H1 (cell line): ENCODE data around the gene ADARB2. TPM values are rescaled to one million over a fixed set of nuclear protein-coding genes. Genes with fewer than 3 reads are reported as not detected.

Source experiments
- CTCF ChIA-PET: fragments of 300-600 bp; sonication (Branson Sonifier 250); formaldehyde crosslinking; loops from one replicate; lab custom pipeline; 2021; ENCODE audit not compliant: partially characterized antibody; lab: Charles Lee
- POLR2A ChIA-PET: fragments of 300-600 bp; sonication (Branson Sonifier 250); formaldehyde crosslinking; loops from one replicate; lab custom pipeline; 2021; ENCODE audit warnings: inconsistent platforms; ENCODE audit not compliant: partially characterized antibody; lab: Charles Lee
- DNase-seq, 2 experiments: peaks; one replicate each; pipeline versions ENCODE4 v3.0.0 to v3.0.0-alpha.2; 2010 to 2022; ENCODE audit warnings: low spot score in 2 of 2, low read depth in 1 of 2, mixed read lengths in 1 of 2
- FAIRE-seq: peaks from 2 replicates; lab custom pipeline; 2011; peaks lifted over from hg19 to GRCh38; lab: Jason Lieb, UNC
- H2AFZ ChIP-seq: 2 replicates; pipeline ENCODE4 v1.8.1; 2012; ENCODE audit warnings: low read length, inconsistent platforms
- H2AK5ac ChIP-seq: 2 replicates; pipeline ENCODE4 v1.6.1; 2013; ENCODE audit warnings: low read depth, low read length
- H2BK120ac ChIP-seq: replicated peaks from 2 replicates; pipeline ENCODE3; 2013; ENCODE audit warnings: low read depth, low read length, inconsistent platforms
- H2BK12ac ChIP-seq: 2 replicates; pipeline ENCODE4 v1.6.1; 2013; ENCODE audit warnings: low read depth, low read length
- H2BK15ac ChIP-seq: 2 replicates; pipeline ENCODE4 v1.6.1; 2013; ENCODE audit warnings: low read length
- H2BK20ac ChIP-seq: 2 replicates; pipeline ENCODE4 v1.6.1; 2013; ENCODE audit warnings: low read length
- H2BK5ac ChIP-seq: 2 replicates; pipeline ENCODE4 v1.6.1; 2013; ENCODE audit warnings: low read depth, low read length
- H3K14ac ChIP-seq: 2 replicates; pipeline ENCODE4 v1.6.1; 2013; ENCODE audit warnings: inconsistent platforms; ENCODE audit not compliant: insufficient read length
- H3K18ac ChIP-seq: 2 replicates; pipeline ENCODE4 v1.6.1; 2013; ENCODE audit warnings: low read length; ENCODE audit errors: extremely low read depth
- H3K23ac ChIP-seq: 2 replicates; pipeline ENCODE4 v1.6.1; 2013; ENCODE audit warnings: inconsistent platforms; ENCODE audit not compliant: insufficient read length
- H3K23me2 ChIP-seq: 2 replicates; pipeline ENCODE4 v1.6.1; 2013; ENCODE audit warnings: low read depth, low read length
- H3K27ac ChIP-seq: 2 replicates; pipeline ENCODE4 v1.6.1; 2011; ENCODE audit warnings: low read depth, low read length, inconsistent platforms
- H3K27me3 ChIP-seq, 4 experiments: replicated peaks in 1 of 4; 1 replicate in 1 of 4; 2 replicates in 3 of 4; pipeline versions ENCODE4 v1.6.1 to v1.8.1; 2011 to 2013; ENCODE audit warnings: low read length in 3 of 4, mild to moderate bottlenecking in 3 of 4, inconsistent platforms in 2 of 4, mixed read lengths in 2 of 4, moderate library complexity in 1 of 4; ENCODE audit not compliant: control insufficient read depth in 3 of 4, insufficient read depth in 3 of 4; ENCODE audit errors: extremely low read depth in 1 of 4
- H3K36me3 ChIP-seq, 4 experiments: 2 replicates each; pipeline versions ENCODE4 v1.6.1 to v1.8.1; 2011 to 2013; ENCODE audit warnings: mild to moderate bottlenecking in 4 of 4, low read length in 3 of 4, moderate library complexity in 2 of 4, control low read depth in 1 of 4, inconsistent platforms in 1 of 4; ENCODE audit not compliant: insufficient read depth in 4 of 4, control insufficient read depth in 2 of 4
- H3K4ac ChIP-seq: replicated peaks from 2 replicates; pipeline ENCODE3; 2013; ENCODE audit warnings: low read length, low read depth, mixed read lengths, inconsistent platforms; ENCODE audit not compliant: insufficient read length
- H3K4me1 ChIP-seq, 4 experiments: replicated peaks in 1 of 4; 1 replicate in 1 of 4; 2 replicates in 3 of 4; pipeline versions ENCODE4 v1.6.1 to v1.8.1; 2011 to 2013; ENCODE audit warnings: low read length in 3 of 4, inconsistent platforms in 2 of 4, mixed read lengths in 1 of 4; ENCODE audit not compliant: insufficient read depth in 4 of 4, control insufficient read depth in 3 of 4
- H3K4me2 ChIP-seq, 2 experiments: 2 replicates each; pipeline versions ENCODE4 v1.6.1 to v1.8.1; 2011 to 2013; ENCODE audit warnings: low read depth in 2 of 2, low read length in 2 of 2, control low read depth in 1 of 2, inconsistent platforms in 1 of 2, mild to moderate bottlenecking in 1 of 2; ENCODE audit not compliant: insufficient read depth in 1 of 2
- H3K4me3 ChIP-seq, 4 experiments: fragments of 200-600, 300-600 bp in 1 of 4; sonication (generic), shearing (Covaris generic), sonication (Bioruptor Twin) in 1 of 4; 2 replicates each; pipeline versions ENCODE4 v1.5.1 to v1.8.1; 2011 to 2016; ENCODE audit warnings: low read length in 4 of 4, low read depth in 3 of 4, control low read depth in 2 of 4, inconsistent platforms in 2 of 4, mild to moderate bottlenecking in 2 of 4, mixed read lengths in 1 of 4, moderate library complexity in 1 of 4; ENCODE audit not compliant: insufficient read depth in 2 of 4; ENCODE audit errors: extremely low read depth in 1 of 4
- H3K56ac ChIP-seq: replicated peaks from 2 replicates; pipeline ENCODE3; 2013; ENCODE audit warnings: low read depth, mild to moderate bottlenecking, mixed read lengths, low read length, inconsistent platforms; ENCODE audit not compliant: insufficient read length
- H3K79me1 ChIP-seq: 2 replicates; pipeline ENCODE4 v1.6.1; 2013; ENCODE audit warnings: low read depth, low read length, control low read depth
- H3K79me2 ChIP-seq, 2 experiments: 2 replicates each; pipeline versions ENCODE4 v1.6.1 to v1.8.1; 2012 to 2013; ENCODE audit warnings: low read length in 2 of 2, mild to moderate bottlenecking in 2 of 2, inconsistent platforms in 1 of 2; ENCODE audit not compliant: insufficient read depth in 2 of 2, control insufficient read depth in 1 of 2
- H3K9ac ChIP-seq, 4 experiments: replicated peaks in 1 of 4; 1 replicate in 1 of 4; 2 replicates in 3 of 4; pipeline versions ENCODE4 v1.6.1 to v1.8.1; 2011 to 2013; ENCODE audit warnings: low read depth in 3 of 4, low read length in 3 of 4, control low read depth in 2 of 4, mild to moderate bottlenecking in 2 of 4, moderate library complexity in 2 of 4, inconsistent platforms in 1 of 4; ENCODE audit errors: extremely low read depth in 1 of 4
- H3K9me3 ChIP-seq, 2 experiments: 2 replicates each; pipeline versions ENCODE4 v1.6.1 to v1.8.1; 2012 to 2013; ENCODE audit warnings: mild to moderate bottlenecking in 2 of 2, moderate library complexity in 2 of 2, control low read depth in 1 of 2, inconsistent platforms in 1 of 2, low read depth in 1 of 2, low read length in 1 of 2, mixed read lengths in 1 of 2; ENCODE audit not compliant: insufficient read depth in 2 of 2
- H4K20me1 ChIP-seq, 2 experiments: replicated peaks in 1 of 2; 2 replicates each; pipeline versions ENCODE3 to v1.8.1; 2011 to 2013; ENCODE audit warnings: inconsistent platforms in 2 of 2, low read length in 2 of 2, mild to moderate bottlenecking in 1 of 2; ENCODE audit not compliant: insufficient read depth in 2 of 2, control insufficient read depth in 1 of 2
- H4K5ac ChIP-seq: 2 replicates; pipeline ENCODE4 v1.6.1; 2013; ENCODE audit warnings: low read length, low read depth, mixed read lengths, inconsistent platforms; ENCODE audit not compliant: insufficient read length
- H4K8ac ChIP-seq: 2 replicates; pipeline ENCODE4 v1.8.0; 2013; ENCODE audit warnings: mild to moderate bottlenecking, moderate library complexity, low read length, inconsistent platforms; ENCODE audit not compliant: insufficient read depth; ENCODE audit errors: extremely low read depth
- H4K91ac ChIP-seq: replicated peaks from 2 replicates; pipeline ENCODE3; 2013; ENCODE audit warnings: low read length, mixed read lengths, inconsistent platforms; ENCODE audit not compliant: insufficient read length
- BACH1 ChIP-seq: IDR thresholded peaks from 2 replicates; pipeline ENCODE4 v1.6.1; 2012; ENCODE audit warnings: low read length, improper control_type of control experiment
- CHD1 ChIP-seq: IDR thresholded peaks from 2 replicates; pipeline ENCODE4 v1.6.1; 2012; ENCODE audit warnings: low read depth, low read length, improper control_type of control experiment
- EZH2 ChIP-seq: fragments of 200-600 bp; sonication (generic); IDR thresholded peaks from 2 replicates; pipeline ENCODE4 v1.7.1; 2012; ENCODE audit warnings: low read depth, mild to moderate bottlenecking, moderate library complexity, low read length, inconsistent platforms; ENCODE audit not compliant: severe bottlenecking
- JUN ChIP-seq: IDR thresholded peaks from 2 replicates; pipeline ENCODE4 v1.6.1; 2011; ENCODE audit warnings: low read depth, mild to moderate bottlenecking, improper control_type of control experiment, low read length
- KDM1A ChIP-seq: fragments of 200-600, 300-600 bp; sonication (generic); IDR thresholded peaks from 2 replicates; pipeline ENCODE4 v1.7.1; 2016; ENCODE audit warnings: mild to moderate bottlenecking, low read length, borderline replicate concordance
- NANOG ChIP-seq: IDR thresholded peaks from 2 replicates; pipeline ENCODE4 v1.6.1; 2011; ENCODE audit warnings: low read length, low read depth, mild to moderate bottlenecking, inconsistent platforms; ENCODE audit not compliant: insufficient read depth, poor library complexity, severe bottlenecking
- PHF8 ChIP-seq: fragments of 200-600 bp; sonication (generic); conservative IDR thresholded peaks from 2 replicates; pipeline ENCODE4 v1.7.1; 2012; ENCODE audit warnings: low read depth, mild to moderate bottlenecking, inconsistent platforms, low read length, moderate library complexity
- SAP30 ChIP-seq: fragments of 300-600 bp; sonication (generic); IDR thresholded peaks from 2 replicates; pipeline ENCODE4 v1.7.1; 2012; ENCODE audit warnings: low read length, moderate library complexity, mild to moderate bottlenecking, inconsistent platforms; ENCODE audit not compliant: insufficient read depth, insufficient replicate concordance
- TAF7 ChIP-seq: optimal IDR thresholded peaks from 2 replicates; pipeline ENCODE3; 2011; ENCODE audit warnings: low read depth, mild to moderate bottlenecking, inconsistent platforms, low read length, moderate library complexity, borderline replicate concordance
- TEAD4 ChIP-seq: IDR thresholded peaks from 2 replicates; pipeline ENCODE4 v1.6.1; 2012; ENCODE audit warnings: low read depth, low read length, inconsistent platforms, mixed read lengths
- WGBS, 2 experiments: shearing (Covaris generic) in 1 of 2; methylation state at CpG; one replicate each; pipeline versions ENCODE4 v1.1.6 to v1.1.7; 2013 to 2015; ENCODE audit warnings: low lambda C conversion rate in 2 of 2, mixed read lengths in 2 of 2, inconsistent platforms in 1 of 2, low coverage in 1 of 2, missing lambda C conversion rate in 1 of 2; ENCODE audit not compliant: insufficient replicate concordance in 2 of 2, insufficient coverage in 1 of 2, insufficient read length in 1 of 2; ENCODE audit errors: extremely low coverage in 1 of 2, missing lambda C conversion rate in 1 of 2; 5-methylcytosine and 5-hydroxymethylcytosine counted together
- polyA plus RNA-seq, 7 experiments: library from polyadenylated mRNA; depleted of rRNA in 3 of 7; stranded (reverse) in 5 of 7; unstranded in 2 of 7; fragments of >200 nt in 5 of 7; fragments of 200-250 nt in 2 of 7; gene quantifications; 1 replicate in 5 of 7; 2 replicates in 1 of 7; 4 replicates in 1 of 7; pipeline versions ENCODE4 v1.2.1 to v1.2.3, GENCODE V29; 2011 to 2013; ENCODE audit warnings: missing spikeins in 2 of 7, mixed read lengths in 2 of 7
- total RNA-seq: library from RNA; stranded (reverse); fragmentation: NEBNext Ultra II Directional; extraction: Animal tissue kit (Norgen Biotek cat#: 25700); gene quantifications from 2 replicates; pipeline ENCODE4 v1.2.1, GENCODE V29; 2021

The ADARB2 gene
- total and polyA plus RNA-seq, 2 of the 8 experiments (the other 6 are each of a cell fraction or from before 2014, with no cell fraction given), result 2.2 to 2.8 TPM

DNA sequence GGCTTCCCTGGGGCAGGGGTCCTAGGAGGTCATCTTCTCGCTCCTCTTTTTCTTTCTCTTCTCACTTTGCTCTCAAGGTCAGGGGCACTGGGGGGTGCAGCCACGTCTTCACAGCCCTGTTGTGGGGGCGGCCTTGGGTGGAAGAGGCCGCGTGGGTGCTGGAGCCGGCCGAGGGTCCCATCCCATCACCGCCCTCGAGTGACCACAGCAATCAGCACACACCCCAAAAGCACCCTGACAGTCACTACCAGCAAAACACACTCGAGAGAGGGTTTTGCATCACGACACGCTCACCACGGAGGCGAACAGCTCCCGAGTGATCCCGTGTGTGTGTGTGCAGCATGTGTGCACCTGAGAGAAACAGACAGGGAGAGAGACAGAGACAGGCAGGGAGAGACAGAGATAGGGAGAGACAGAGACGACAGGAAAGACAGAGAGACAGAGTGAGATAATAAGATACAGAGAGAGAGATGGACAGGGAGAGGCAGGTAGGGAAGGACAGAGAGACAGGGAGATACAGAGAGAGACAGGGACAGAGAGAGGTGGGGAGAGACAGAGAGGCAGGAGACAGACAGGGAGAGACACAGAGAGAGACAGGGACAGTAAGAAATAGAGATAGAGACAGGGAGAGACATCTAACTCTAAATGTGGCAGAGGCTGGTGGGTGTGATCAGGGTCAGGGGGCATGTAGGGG is 580.3 kb downstream of the ADARB2 start:
- POLR2A ChIA-PET, result no interaction called here

More for the DNA sequence above, 580.3 kb downstream of the ADARB2 start:
- Histone ChIP-seq H3K14ac (no peak overlapping the region), H3K9ac (no peak overlapping the region), H2BK5ac (no peak overlapping the region), H3K79me2 (no peaks in the 10 kb centered on the region), H2BK20ac (no peak overlapping the region), H2AFZ (no peak overlapping the region), H4K5ac (no peak overlapping the region), H3K9me3 (no peaks in the 10 kb centered on the region), H2BK120ac (no peak overlapping the region), H3K27me3 (peaks cover 0 to 3% (median 0%) of the 10 kb centered on the region in 4 experiments; a peak in 2 of 7 replicates), H2BK12ac (no peak overlapping the region), H3K4ac (no peak overlapping the region), H3K18ac (no peak overlapping the region), H3K23me2 (no peaks in the 10 kb centered on the region), H3K79me1 (no peaks in the 10 kb centered on the region), H3K4me3 (no peak overlapping the region), H2AK5ac (no peak overlapping the region), H3K27ac (no peak overlapping the region), H3K23ac (no peak overlapping the region), H3K4me1 (no peaks in the 10 kb centered on the region; a peak in 1 of 7 replicates), H3K4me2 (no peak overlapping the region), H4K91ac (no peak overlapping the region), H2BK15ac (no peak overlapping the region), H4K8ac (0 out of 2 replicates have a peak overlapping the region, but pooled peaks have one; percentile 16), H3K56ac (no peak overlapping the region), H4K20me1 (no peaks in the 10 kb centered on the region), H3K36me3 (no peaks in the 10 kb centered on the region)
- WGBS, 2 experiments, result 90% methylated on average over 16 of the region's 17 CpGs; no CpG with 5 or more reads in 1 of the 2 experiments
- TF ChIP-seq CHD1 (no peak), BACH1 (no peak), SAP30 (no peak), EZH2 (no peak), NANOG (no peak), TAF7 (no peak), TEAD4 (no peak), KDM1A (no peak), JUN (no peak), PHF8 (no peak)
- peak in 1 of 2 experiments; percentile 24 for DNase-seq
- CTCF ChIA-PET, result interaction anchor here (1.0 kb wide), 1 partner anchor 13 kb away, joined by 3 read pairs; no protein-coding TSS in a partner anchor
- FAIRE-seq, result no peak
